VCaP (cell line): ENCODE data around the gene DUSP19.
A peak's percentile ranks its signal among the peaks of the same experiment; 100 is the strongest.

Source experiments
- H3K27ac ChIP-seq: fragments of 450-650 bp; 2 replicates; pipeline ENCODE4 v1.5.1; 2017
- CTCF ChIP-seq: fragments of 450-650 bp; conservative IDR thresholded peaks from 2 replicates; pipeline ENCODE4 v1.5.1; 2017; ENCODE audit warnings: mild to moderate bottlenecking, moderate library complexity

DUSP19 gene

GRCh38 chr2:183123117-183123958, 44.8 kb downstream of the DUSP19 start:
- no peak for TF ChIP-seq CTCF
- peak overlapping the region; percentile 90 for H3K27ac ChIP-seq

GRCh38 chr2:183123959-183124221, 45.3 kb downstream of the DUSP19 start:
- peak overlapping the region; percentile 90 for H3K27ac ChIP-seq
- no peak for TF ChIP-seq CTCF

GRCh38 chr2:183124222-183124956, 45.8 kb downstream of the DUSP19 start, which contains the start of gene NUP35:
Gene NUP35, plus strand, starts transcription at chr2:183124443. Its CDS starts 15 bp downstream, at chr2:183124458.
- H3K27ac ChIP-seq: peak within 1 kb of the TSS; percentile 90
- TF ChIP-seq CTCF: no peak

GRCh38 chr2:183124957-183125255, 46.4 kb downstream of the DUSP19 start:
- peak overlapping the region; percentile 90 for H3K27ac ChIP-seq
- TF ChIP-seq CTCF: no peak

GRCh38 chr2:183125659-183126341, 47.3 kb downstream of the DUSP19 start:
- no peak for TF ChIP-seq CTCF
- H3K27ac ChIP-seq: peak overlapping the region; percentile 90

GRCh38 chr2:183126635-183127034, 48.1 kb downstream of the DUSP19 start:
- no peak for TF ChIP-seq CTCF
- no peak overlapping the region for H3K27ac ChIP-seq

GRCh38 chr2:183134016-183134415, 55.5 kb downstream of the DUSP19 start:
- no peak for TF ChIP-seq CTCF

More at GRCh38 chr2:183134016-183134415, 55.5 kb downstream of the DUSP19 start:
- no peak overlapping the region for H3K27ac ChIP-seq
